Measurements from ENCODE around the gene MFAP4. TPM values are rescaled to one million over a fixed set of nuclear protein-coding genes. Genes with fewer than 3 reads are reported as not detected.

The MFAP4 gene
- total and polyA plus RNA-seq, 11 donors = 15.7 to 84.3 (median 35.7) TPM

DNA sequence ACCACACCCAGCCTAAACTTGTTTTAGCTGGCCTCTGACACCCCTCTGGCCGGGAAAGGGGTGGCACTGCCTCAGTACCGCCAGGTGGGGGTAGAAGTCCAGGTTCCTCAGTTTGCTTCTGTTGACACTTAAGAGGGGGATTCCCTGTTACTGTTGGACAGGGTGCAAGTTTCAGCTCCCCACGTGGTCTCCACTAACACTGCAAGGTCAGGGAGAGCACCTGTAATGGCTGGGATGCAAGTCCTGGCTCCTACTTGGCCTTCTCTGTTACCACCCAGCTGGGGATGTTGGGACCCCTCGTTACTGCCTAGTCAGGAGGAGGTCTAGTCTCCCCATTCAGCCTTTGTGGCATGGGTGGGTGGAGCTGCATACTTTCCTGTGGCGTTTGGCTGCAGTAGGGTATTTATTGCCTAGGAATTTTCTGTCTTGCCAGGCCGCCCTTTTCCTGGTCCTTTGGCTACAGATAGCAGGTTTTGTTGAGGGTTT is 10.6 kb upstream of the MFAP4 start:
- Histone ChIP-seq H3K9me3 (no peaks in the 10 kb centered on the region), H3K4me1 (peaks cover 0 to 31% (median 15%) of the 10 kb centered on the region in 12 donors), H3K27me3 (no peaks in the 10 kb centered on the region), H3K36me3 (no peaks in the 10 kb centered on the region), H3K4me3 (no peak overlapping the region), H3K27ac (peak overlapping the region in 8 of 12 donors; percentile 25 to 71 (median 46))
- intact Hi-C loops (cut with DNase I) = no loop called here
- DNase-seq (no peak), ATAC-seq (peak in 1 of 4 donors; percentile 8)
- TF ChIP-seq POLR2A (IDR thresholded peaks at IDR 0.05) (no peak), CTCF (IDR thresholded peaks at IDR 0.05) (no peak)
- 57 to 76% (median 71%) methylated on average over 4 to 6 of the region's 6 CpGs for WGBS, 4 donors

DNA sequence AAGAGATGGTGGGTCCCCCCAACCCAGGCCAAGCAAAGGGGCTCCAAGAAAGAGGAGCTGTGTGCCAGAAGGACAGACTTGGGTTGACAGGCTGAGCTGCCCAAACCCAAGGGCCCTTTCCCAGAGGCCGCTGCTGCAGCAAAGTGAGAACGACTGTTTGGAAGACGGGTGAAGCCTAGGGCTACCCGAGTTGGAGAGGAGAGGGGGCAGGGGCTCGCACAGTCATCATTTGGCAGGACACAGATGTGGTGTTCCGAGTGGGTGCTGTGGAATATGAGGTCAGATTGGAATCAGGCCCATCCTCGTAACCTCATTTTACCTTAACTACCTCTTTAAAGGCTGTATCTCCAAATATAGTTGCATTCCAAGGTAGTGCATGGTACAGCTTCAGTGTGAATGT is 5.3 kb upstream of the MFAP4 start:
- intact Hi-C loops (cut with DNase I) = no loop called here
- H3K27ac ChIP-seq = no peak overlapping the region
- 65 to 73% (median 71%) methylated on average over 7 of the region's 7 CpGs for WGBS, 4 donors

GRCh38 chr17:19391432-19391831 is 4.4 kb upstream of the MFAP4 start:
- peaks cover 0 to 36% (median 19%) of the 10 kb centered on the region in 12 donors for H3K4me1 ChIP-seq
- intact Hi-C loops (cut with DNase I) = no loop called here
- DNase-seq = peak in 1 of 5 donors; percentile 11
- TF ChIP-seq POLR2A (IDR thresholded peaks at IDR 0.05) = no peak
- no peak for TF ChIP-seq CTCF (IDR thresholded peaks at IDR 0.05)
- no peak overlapping the region for H3K4me3 ChIP-seq
- H3K27me3 ChIP-seq = no peaks in the 10 kb centered on the region
- no peak for ATAC-seq
- H3K36me3 ChIP-seq = no peaks in the 10 kb centered on the region
- no peaks in the 10 kb centered on the region for H3K9me3 ChIP-seq
- WGBS, 4 donors = 81 to 93% (median 84%) methylated on average over 5 to 7 of the region's 7 CpGs
- H3K27ac ChIP-seq = no peak overlapping the region

More for the DNA sequence above, 5.3 kb upstream of the MFAP4 start:
- DNase-seq (peak in 1 of 5 donors; percentile 18), ATAC-seq (no peak)
- H3K4me1 ChIP-seq = peaks cover 0 to 32% (median 13%) of the 10 kb centered on the region in 12 donors
- no peak overlapping the region for H3K4me3 ChIP-seq
- no peak for TF ChIP-seq CTCF (IDR thresholded peaks at IDR 0.05)
- TF ChIP-seq POLR2A (IDR thresholded peaks at IDR 0.05) = no peak
- H3K36me3 ChIP-seq = no peaks in the 10 kb centered on the region
- no peaks in the 10 kb centered on the region for H3K27me3 ChIP-seq
- H3K9me3 ChIP-seq = no peaks in the 10 kb centered on the region

DNA sequence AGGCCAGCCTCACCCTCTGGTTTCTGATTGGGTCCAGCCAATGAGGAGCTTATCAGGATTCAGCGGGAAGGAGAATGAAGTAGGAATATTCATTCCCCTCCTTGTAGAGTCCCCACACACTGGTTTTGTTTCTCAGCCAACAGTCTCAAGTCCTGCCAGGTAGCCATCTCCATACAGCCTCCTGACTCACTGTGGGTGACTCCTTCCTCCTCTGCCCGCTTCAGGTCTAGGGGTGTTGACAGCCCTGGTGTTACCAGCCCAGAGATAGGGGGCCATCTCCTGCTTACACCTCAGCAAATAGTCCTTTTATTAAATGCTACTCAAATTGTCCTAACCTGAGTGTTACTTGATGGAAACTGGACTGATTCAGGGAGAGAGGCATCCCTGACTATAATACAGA is 4.0 kb upstream of the MFAP4 start:
- Histone ChIP-seq H3K4me1 (peaks cover 0 to 41% (median 22%) of the 10 kb centered on the region in 12 donors), H3K27me3 (no peaks in the 10 kb centered on the region), H3K9me3 (no peaks in the 10 kb centered on the region), H3K4me3 (no peak overlapping the region), H3K27ac (no peak overlapping the region), H3K36me3 (no peaks in the 10 kb centered on the region)
- 81 to 93% (median 90%) methylated on average over 2 of the region's 2 CpGs for WGBS, 4 donors
- TF ChIP-seq CTCF (IDR thresholded peaks at IDR 0.05) (no peak), POLR2A (IDR thresholded peaks at IDR 0.05) (no peak)
- no peak for DNase-seq
- intact Hi-C loops (cut with DNase I) = no loop called here
- ATAC-seq = no peak

Data from heart left ventricle (tissue), 16 donors.